GM12878 (cell line): Measurements from ENCODE around the gene NSUN2.

Source experiments
- CTCF ChIP-seq, 3 experiments: IDR thresholded peaks in 2 of 3; conservative IDR thresholded peaks in 1 of 3; 2 replicates each; pipeline ENCODE4 v1.5.1; 2011; ENCODE audit warnings: low read depth in 3 of 3, low read length in 3 of 3, mild to moderate bottlenecking in 3 of 3, control low read depth in 2 of 3, moderate library complexity in 2 of 3, inconsistent platforms in 1 of 3, mixed read lengths in 1 of 3; ENCODE audit not compliant: control insufficient read depth in 2 of 3, insufficient read depth in 1 of 3; ENCODE audit errors: extremely low read depth in 1 of 3
- ESRRA ChIP-seq: IDR thresholded peaks from 2 replicates; pipeline ENCODE4 v1.6.1; 2012; ENCODE audit warnings: mild to moderate bottlenecking, low read length, improper control_type of control experiment
- EZH2 ChIP-seq: IDR thresholded peaks from 2 replicates; pipeline ENCODE4 v1.6.1; 2012; ENCODE audit warnings: low read depth, mild to moderate bottlenecking, control low read depth, inconsistent platforms, low read length, borderline replicate concordance; ENCODE audit not compliant: control insufficient read depth
- NFIC ChIP-seq: IDR thresholded peaks from 2 replicates; pipeline ENCODE4 v1.6.1; 2012; ENCODE audit warnings: low read depth, mild to moderate bottlenecking, inconsistent platforms, low read length, moderate library complexity
- NR2C1 ChIP-seq: fragments of 450-650 bp; IDR thresholded peaks from 2 replicates; pipeline ENCODE4 v1.6.1; 2017; ENCODE audit warnings: antibody characterized with exemption, mild to moderate bottlenecking, moderate library complexity
- NR2F1 ChIP-seq: fragments of 450-650 bp; conservative IDR thresholded peaks from 2 replicates; pipeline ENCODE4 v1.6.1; 2017; ENCODE audit warnings: mild to moderate bottlenecking
- POLR2AphosphoS5 ChIP-seq: IDR thresholded peaks from 2 replicates; pipeline ENCODE4 v1.6.1; 2011; ENCODE audit warnings: mild to moderate bottlenecking, low read length, inconsistent platforms
- RAD21 ChIP-seq: IDR thresholded peaks from 2 replicates; pipeline ENCODE4 v1.6.1; 2011; ENCODE audit warnings: mild to moderate bottlenecking, low read depth, low read length, moderate library complexity; ENCODE audit not compliant: insufficient read depth
- RAD51 ChIP-seq: fragments of 450-650 bp; IDR thresholded peaks from 2 replicates; pipeline ENCODE4 v1.6.1; 2016; ENCODE audit warnings: moderate library complexity, mild to moderate bottlenecking, inconsistent platforms
- SKIL ChIP-seq: fragments of 450-650 bp; IDR thresholded peaks from 2 replicates; pipeline ENCODE4 v1.6.1; 2017; ENCODE audit warnings: mild to moderate bottlenecking, low read depth, inconsistent platforms; ENCODE audit not compliant: poor library complexity, severe bottlenecking
- SMC3 ChIP-seq: IDR thresholded peaks from 2 replicates; pipeline ENCODE4 v1.6.1; 2011; ENCODE audit warnings: low read length, improper control_type of control experiment, borderline replicate concordance
- ZNF217 ChIP-seq: fragments of 450-650 bp; IDR thresholded peaks from 2 replicates; pipeline ENCODE4 v1.6.1; 2017; ENCODE audit warnings: antibody characterized with exemption, mild to moderate bottlenecking
- ZNF24 ChIP-seq: fragments of 450-650 bp; IDR thresholded peaks from 2 replicates; pipeline ENCODE4 v1.6.1; 2017; ENCODE audit warnings: antibody characterized with exemption, mild to moderate bottlenecking

GRCh38 chr5:6579535-6579934 lies 53.3 kb downstream of the NSUN2 start:
- no peak for TF ChIP-seq NR2C1
- TF ChIP-seq RAD21, result no peak
- TF ChIP-seq ZNF24, result no peak
- TF ChIP-seq EZH2, result no peak
- no peak for TF ChIP-seq NR2F1
- no peak for TF ChIP-seq CTCF (IDR thresholded peaks at IDR 0.05 in 2 of 3, conservative IDR thresholded peaks at IDR 0.05 in 1 of 3; ENCODE audit: control insufficient read depth in 2 of 3, extremely low read depth in 1 of 3, insufficient read depth in 1 of 3, low read depth in 3 of 3, low read length in 3 of 3)
- no peak for TF ChIP-seq SMC3
- TF ChIP-seq RAD51, result no peak
- no peak for TF ChIP-seq NFIC
- TF ChIP-seq SKIL, result no peak
- no peak for TF ChIP-seq ESRRA
- no peak for TF ChIP-seq ZNF217
- TF ChIP-seq POLR2AphosphoS5, result no peak
